Adipocyte (in vitro differentiated cells): ENCODE measurements around the gene FAM53B.

Experiments used
- DNase-seq: peaks from one replicate; pipeline ENCODE4 v3.0.0-alpha.2; 2015; ENCODE audit warnings: low read depth
- H3K27me3 ChIP-seq: replicated peaks from 2 replicates; pipeline ENCODE4 v1.7.0; 2013; ENCODE audit warnings: mild to moderate bottlenecking, low read length, moderate library complexity; ENCODE audit not compliant: control insufficient read depth, insufficient read depth
- H3K36me3 ChIP-seq: 2 replicates; pipeline ENCODE4 v1.7.0; 2013; ENCODE audit warnings: low read length, mild to moderate bottlenecking, moderate library complexity; ENCODE audit not compliant: control insufficient read depth, insufficient read depth, severe bottlenecking
- H3K4me1 ChIP-seq: 2 replicates; pipeline ENCODE4 v1.7.0; 2013; ENCODE audit warnings: mild to moderate bottlenecking, low read length, moderate library complexity; ENCODE audit not compliant: control insufficient read depth, insufficient read depth
- H3K4me3 ChIP-seq: 2 replicates; pipeline ENCODE4 v1.7.0; 2013; ENCODE audit warnings: mild to moderate bottlenecking, low read length, moderate library complexity
- H3K9ac ChIP-seq: 2 replicates; pipeline ENCODE4 v1.7.0; 2013; ENCODE audit warnings: mild to moderate bottlenecking, low read length, moderate library complexity
- H3K9me3 ChIP-seq: 2 replicates; pipeline ENCODE4 v1.7.0; 2013; ENCODE audit warnings: mild to moderate bottlenecking, low read length, moderate library complexity; ENCODE audit not compliant: control insufficient read depth

The FAM53B gene

DNA sequence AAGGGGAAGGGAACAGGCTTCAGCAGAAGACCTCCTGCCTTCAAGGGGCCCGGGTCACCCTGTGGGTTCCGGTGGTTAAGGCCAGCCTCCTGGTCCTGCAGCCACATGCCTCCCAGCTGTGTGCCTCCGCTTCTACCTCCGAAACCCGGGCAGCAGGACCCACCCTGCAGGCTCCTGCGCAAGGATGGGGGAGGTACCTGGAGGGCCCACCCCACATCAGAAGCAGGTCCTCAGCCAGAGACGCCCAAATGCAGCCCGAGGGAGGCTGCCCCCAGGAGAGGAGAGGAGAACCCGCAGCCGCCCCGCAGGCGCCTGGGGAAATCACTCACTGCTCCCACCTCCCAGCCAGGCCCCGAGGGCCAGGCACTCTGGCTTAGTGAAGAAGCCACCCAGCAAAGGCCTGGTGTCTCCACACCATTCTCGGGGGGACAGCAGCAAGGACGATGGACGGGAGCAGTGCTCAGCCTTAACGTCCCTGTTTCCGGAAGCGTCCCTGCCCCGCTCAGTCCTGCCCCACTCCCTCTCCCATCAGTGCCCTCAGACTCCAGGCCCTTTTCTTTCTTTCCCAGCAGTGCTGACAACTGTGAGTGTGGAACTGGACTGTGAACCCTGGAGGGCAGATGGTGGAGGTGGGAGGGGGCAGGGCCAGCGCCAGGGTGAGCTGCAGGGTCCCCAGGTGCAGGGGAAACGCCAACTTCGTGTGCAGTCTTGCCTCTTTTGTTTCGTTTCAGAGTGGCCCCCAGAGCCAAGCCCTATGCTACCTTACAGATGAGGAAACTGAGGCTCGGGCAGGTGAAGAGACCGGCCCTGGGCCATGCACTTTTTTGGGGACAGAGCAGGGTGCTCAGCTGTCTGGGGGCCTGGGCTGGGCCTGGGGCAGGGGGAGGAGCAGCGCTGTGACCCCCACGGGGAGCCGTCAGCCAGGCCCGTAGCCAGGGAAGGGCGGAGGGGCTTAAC is 138.0 kb downstream of the FAM53B start:
- DNase-seq: no peak
- Histone ChIP-seq H3K27me3 (no peaks in the 10 kb centered on the region), H3K9ac (no peak overlapping the region)

DNA sequence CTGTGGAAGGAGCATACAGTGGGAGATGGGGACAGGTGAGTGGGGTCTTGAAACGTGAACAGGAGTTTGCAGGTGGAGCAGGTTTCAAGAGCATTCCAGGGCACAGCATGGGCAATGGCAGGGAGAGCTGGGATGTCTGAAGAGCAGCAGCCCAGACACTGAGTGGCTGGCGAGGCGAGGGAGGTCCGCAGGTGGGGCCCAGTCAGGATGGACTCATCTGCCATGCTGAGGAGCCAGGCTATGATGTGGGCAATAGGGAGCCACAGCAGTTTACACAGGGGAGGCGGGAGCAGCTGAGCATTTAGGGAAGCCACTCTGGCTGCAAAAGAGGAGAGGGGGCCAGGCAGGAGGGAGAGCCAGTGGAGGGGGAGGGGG is 138.7 kb downstream of the FAM53B start:
- Histone ChIP-seq H3K9ac (no peak overlapping the region), H3K9me3 (no peaks in the 10 kb centered on the region), H3K4me3 (no peak overlapping the region), H3K4me1 (no peaks in the 10 kb centered on the region), H3K27me3 (no peaks in the 10 kb centered on the region), H3K36me3 (no peaks in the 10 kb centered on the region)
- no peak for DNase-seq

More for the DNA sequence above, 138.0 kb downstream of the FAM53B start:
- H3K4me3 ChIP-seq: no peak overlapping the region
- no peaks in the 10 kb centered on the region for H3K36me3 ChIP-seq
- no peaks in the 10 kb centered on the region for H3K9me3 ChIP-seq
- H3K4me1 ChIP-seq: no peaks in the 10 kb centered on the region

GRCh38 chr10:124605001-124605370 is 139.2 kb downstream of the FAM53B start:
- Histone ChIP-seq H3K27me3 (no peaks in the 10 kb centered on the region), H3K4me1 (no peaks in the 10 kb centered on the region), H3K4me3 (no peak overlapping the region), H3K9me3 (no peaks in the 10 kb centered on the region), H3K36me3 (no peaks in the 10 kb centered on the region), H3K9ac (no peak overlapping the region)
- no peak for DNase-seq

GRCh38 chr10:124604214-124605000 is 139.8 kb downstream of the FAM53B start:
- no peaks in the 10 kb centered on the region for H3K4me1 ChIP-seq
- H3K9me3 ChIP-seq: no peaks in the 10 kb centered on the region
- H3K27me3 ChIP-seq: no peaks in the 10 kb centered on the region
- H3K9ac ChIP-seq: no peak overlapping the region
- no peaks in the 10 kb centered on the region for H3K36me3 ChIP-seq
- no peak overlapping the region for H3K4me3 ChIP-seq
- no peak for DNase-seq

DNA sequence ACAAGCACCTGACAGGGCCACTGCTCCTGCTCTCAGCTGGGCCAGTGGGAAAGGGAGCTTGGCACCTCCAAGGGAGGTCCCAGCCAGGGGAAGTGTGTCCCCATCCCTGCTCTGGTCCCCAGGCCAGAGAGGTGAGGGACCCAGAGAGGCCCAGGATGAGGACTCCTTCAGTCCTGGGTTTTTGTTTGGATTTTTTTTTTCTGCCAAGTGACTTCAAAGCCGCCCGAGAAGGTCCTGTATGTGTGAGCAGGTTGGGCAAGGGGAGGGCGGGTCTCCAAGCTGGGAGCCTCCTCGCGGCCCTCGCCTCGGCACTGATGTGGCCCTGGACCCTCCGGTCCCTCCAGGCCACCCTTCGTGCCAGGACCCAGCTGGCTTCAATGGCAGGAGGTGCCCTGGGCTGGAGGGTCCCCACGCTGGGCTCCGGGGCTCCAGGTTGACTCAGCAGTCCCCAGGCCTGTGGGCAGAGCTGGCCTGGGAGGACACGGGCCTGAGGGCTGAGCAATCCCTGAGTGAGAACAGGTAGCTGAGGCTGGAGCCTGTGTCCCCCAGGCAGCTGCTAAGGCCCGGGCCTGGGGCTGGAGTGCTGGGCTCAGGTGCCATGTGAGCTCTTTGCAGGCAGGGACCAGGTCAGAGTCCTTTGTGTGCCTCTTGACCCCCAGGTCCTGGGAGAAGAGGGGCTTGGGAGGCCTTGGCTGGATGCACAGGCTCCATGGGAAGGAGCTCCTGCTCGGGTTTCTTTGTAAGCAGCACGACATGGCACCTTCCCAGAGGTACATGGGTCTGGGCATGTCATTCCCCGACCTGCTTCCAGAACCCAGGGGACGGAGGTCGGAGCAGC is 140.6 kb downstream of the FAM53B start:
- Histone ChIP-seq H3K9ac (no peak overlapping the region), H3K4me1 (no peaks in the 10 kb centered on the region), H3K27me3 (no peaks in the 10 kb centered on the region), H3K36me3 (no peaks in the 10 kb centered on the region), H3K9me3 (no peaks in the 10 kb centered on the region), H3K4me3 (no peak overlapping the region)
- no peak for DNase-seq

- no peaks in the 10 kb centered on the region for H3K4me1 ChIP-seq
- no peaks in the 10 kb centered on the region for H3K36me3 ChIP-seq
- DNase-seq: no peak
- H3K27me3 ChIP-seq: no peaks in the 10 kb centered on the region
- H3K9me3 ChIP-seq: no peaks in the 10 kb centered on the region
- no peak overlapping the region for H3K9ac ChIP-seq
- no peak overlapping the region for H3K4me3 ChIP-seq
Observed at GRCh38 chr10:124602646-124603365, 141.4 kb downstream of the FAM53B start.

- DNase-seq: no peak
- no peaks in the 10 kb centered on the region for H3K27me3 ChIP-seq
- no peak overlapping the region for H3K9ac ChIP-seq
- no peaks in the 10 kb centered on the region for H3K9me3 ChIP-seq
- H3K4me1 ChIP-seq: no peaks in the 10 kb centered on the region
- H3K36me3 ChIP-seq: no peaks in the 10 kb centered on the region
- no peak overlapping the region for H3K4me3 ChIP-seq
Observed at GRCh38 chr10:124602121-124602561, 142.0 kb downstream of the FAM53B start.

GRCh38 chr10:124601431-124602120 is 142.6 kb downstream of the FAM53B start:
- no peak for DNase-seq
- Histone ChIP-seq H3K9ac (no peak overlapping the region), H3K36me3 (no peaks in the 10 kb centered on the region), H3K9me3 (no peaks in the 10 kb centered on the region), H3K4me3 (no peak overlapping the region), H3K4me1 (no peaks in the 10 kb centered on the region), H3K27me3 (no peaks in the 10 kb centered on the region)

- Histone ChIP-seq H3K9ac (no peak overlapping the region), H3K4me1 (no peaks in the 10 kb centered on the region), H3K36me3 (no peaks in the 10 kb centered on the region), H3K9me3 (no peaks in the 10 kb centered on the region), H3K4me3 (no peak overlapping the region), H3K27me3 (no peaks in the 10 kb centered on the region)
- no peak for DNase-seq
Observed at GRCh38 chr10:124601016-124601415, 143.2 kb downstream of the FAM53B start.
